Activated CD4-positive, alpha-beta T cell treated with anti-CD3 and anti-CD28 coated beads for 1 hour (primary cell): ENCODE data around the gene USP19.

Experiments
- DNase-seq: peaks from one replicate; pipeline ENCODE4 v3.0.0-alpha.2; 2020

The USP19 gene

DNA sequence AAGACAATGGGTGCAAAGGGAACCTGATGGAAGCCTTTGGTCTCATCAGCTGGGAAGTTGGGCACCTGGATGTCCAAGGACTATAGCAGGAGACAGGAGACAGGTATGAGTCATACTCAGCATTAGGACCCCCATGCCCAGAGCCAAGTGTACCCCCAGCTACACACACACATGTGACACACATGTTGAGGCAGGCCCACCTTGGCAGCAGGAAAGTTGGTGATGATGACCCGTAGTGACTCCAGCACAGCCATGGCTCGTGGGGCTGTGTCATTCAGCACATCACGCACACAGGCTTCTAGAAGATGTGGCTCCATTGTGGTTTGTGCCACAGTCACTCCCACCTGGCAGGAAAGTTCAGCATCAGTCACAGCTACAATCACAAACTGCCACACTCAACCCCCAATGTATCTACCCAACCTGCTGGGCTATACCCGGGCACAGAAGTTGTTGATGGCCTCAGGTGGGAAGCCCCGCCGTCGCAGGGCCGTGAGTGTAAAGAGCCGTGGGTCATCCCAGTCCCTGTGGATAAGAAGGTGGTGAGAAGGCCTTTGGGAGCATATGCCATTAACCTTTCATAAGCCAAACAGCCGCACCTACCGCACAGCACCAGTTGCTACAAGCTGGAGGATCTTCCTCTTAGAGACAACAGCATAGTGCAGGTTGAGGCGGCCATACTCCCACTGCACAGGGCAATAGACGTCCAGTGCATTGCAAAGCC, 21.6 kb downstream of the USP19 start:
- no peak for DNase-seq

DNA sequence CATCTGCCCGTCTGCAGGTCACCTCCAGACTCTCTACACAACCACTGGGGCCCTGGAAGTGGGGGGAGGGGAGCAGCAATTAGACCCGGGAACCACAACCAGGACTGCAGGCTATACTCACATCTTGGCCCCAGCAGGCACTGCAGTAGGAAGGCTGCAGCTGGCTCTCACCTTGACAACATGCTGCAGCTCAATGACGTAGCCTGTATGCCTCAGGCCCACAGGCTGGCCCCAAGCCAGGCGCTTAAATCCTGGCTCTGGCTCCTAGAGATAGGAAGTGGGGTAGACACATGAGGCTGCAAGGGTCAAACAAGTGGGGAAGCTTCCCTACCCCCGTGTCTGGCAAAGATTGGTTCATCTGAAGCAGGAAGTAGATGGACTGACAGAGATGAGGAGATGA, 22.2 kb downstream of the USP19 start:
- no peak for DNase-seq

DNA sequence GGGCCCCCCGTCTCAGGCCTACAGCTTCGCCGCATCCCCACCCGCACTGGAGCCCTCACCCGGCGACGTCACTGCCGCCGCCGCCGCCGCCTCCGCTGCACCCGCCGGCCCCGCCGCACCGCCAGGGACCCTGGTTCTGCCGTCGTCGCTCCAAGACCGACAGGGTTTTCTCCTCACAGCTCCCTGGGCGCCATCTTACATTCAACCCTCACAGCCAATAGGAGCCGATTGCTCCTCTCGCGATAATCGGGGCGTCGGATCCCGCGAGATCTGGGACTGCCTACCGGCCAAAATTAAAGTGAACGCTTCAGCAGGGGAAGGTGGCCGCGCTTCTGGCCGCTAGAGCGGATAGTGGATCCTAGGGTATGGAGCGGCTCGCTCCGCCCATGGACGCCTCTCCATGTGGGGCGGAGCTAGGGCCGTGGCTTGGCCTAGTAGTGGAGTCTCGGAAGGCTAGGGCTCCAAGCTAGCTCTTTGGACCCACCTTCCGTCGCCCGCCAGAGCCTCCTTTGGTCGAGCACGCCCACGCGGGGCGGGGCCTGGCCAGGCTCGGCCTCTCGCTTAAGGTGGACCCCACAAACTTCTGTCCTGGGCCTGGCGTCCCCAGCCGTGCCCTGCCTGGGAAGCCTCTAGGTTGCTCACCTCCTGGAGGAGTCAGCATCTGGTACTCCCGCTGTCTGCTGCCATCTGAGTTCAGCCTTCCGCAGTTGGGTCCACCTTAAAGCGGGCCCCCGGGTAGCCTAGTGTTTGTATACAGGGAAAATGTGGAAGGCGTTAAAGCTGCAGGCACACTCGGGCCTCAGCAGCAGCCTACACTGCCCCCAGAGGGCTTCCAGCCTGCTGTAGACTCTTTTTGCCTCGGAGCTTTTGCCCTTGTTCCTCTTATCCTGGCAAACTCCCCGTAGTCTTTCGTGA, 26.5 kb downstream of the USP19 start, which contains the start of gene QRICH1:
QRICH1 (minus strand) TSS at position 219 of the 915 bp plus-strand sequence. CDS start 17,054 bp downstream, outside the sequence.
- peak; percentile 92 for DNase-seq

DNA sequence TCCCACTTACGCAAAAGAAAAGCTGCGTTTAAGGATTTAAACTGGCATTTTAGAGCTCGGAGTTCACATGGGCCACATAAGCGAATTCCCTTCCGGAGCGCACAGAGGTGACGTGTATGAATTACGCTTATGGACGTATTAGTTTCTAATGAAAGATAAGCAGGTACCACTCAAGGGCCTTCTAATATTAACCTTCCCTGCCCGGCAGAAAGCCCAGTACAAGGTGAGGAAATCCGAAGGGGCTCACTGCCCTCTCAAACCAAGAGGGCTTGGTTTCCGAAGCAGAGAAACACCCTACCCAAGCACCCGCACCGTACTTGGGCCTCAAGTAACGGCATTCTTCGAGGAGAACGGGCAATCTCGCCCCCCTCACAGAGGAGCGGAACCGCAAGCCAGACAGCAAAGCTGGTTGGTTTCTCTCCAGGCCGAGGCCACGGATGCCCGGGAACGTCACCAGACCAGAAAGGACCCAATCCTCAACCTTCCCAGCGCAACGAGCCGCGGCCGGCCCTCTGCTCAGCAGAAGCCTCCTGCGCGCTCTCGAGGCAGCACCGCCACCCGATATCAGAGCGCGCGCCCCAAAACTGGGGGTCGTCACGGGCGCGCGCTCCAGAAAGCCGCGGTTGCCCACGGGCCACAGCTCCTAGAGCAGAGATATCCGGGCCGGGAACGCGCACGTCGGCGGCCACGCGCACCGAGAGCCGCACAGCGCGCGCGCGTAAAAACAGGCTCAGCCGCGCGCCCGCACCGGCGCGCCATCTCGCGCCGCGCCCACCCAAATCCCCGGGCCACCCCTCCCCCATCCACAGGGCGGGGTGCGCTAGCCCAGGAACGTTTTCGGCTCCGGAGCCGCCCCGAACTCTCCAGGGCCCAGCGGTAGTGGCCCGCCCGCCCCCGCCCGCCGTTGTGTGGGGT, 27.4 kb downstream of the USP19 start:
- peak; percentile 68 for DNase-seq

DNA sequence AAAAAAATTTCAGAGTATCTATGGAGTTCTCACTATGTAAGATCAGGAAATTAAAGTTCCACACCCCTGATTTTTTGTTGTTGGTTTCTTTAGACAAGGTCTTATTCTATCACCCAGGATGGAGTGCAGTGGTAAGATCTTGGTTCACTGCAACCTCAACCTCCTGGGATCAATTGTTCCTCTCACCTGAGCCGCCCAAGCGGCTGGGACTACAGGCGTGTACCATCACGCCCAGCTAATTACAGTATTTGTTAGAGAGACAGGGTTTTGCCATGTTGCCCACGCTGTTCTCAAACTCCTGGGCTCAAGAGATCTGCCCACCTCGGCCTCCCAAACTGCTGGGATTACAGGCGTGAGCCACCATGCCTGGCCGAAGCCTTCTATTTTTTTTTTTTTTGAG, 39.2 kb downstream of the USP19 start:
- DNase-seq: no peak

DNA sequence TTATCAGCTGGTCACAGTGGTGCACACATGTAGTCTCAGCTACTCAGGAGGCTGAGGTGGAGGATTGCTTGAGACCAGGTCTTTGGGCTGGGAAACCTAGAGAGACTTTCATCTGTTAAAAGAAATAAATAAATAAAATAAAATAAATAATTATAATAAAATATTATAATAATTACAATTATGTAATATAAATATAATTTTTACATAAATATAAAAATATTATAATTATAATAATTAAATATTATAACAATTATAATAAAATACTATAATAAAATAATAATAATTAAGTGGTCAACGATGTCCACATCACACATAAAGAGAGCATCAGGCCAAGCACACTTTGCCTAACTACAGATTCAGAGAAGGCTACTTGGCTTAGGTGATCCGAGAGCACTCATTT, 41.4 kb downstream of the USP19 start:
- DNase-seq: no peak

DNA sequence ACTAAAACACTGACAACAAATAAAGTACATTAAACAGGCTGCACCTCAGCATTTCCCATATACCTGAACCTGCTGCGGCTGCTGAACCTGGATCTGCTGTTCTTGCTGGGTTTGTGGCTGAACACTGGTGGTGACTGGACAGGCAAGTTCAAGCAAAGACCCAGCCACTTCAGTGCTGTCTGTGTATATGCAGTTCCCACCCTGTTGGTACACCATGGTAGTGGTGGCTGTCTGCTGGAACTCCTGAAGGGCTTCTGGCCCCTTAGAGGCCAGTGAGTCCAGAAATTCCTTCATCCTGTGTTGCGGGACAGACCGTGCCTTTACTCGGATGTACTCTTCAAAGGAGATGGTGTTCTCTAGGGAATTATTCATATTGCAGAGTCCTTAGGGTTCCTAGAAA, 44.0 kb downstream of the USP19 start:
- DNase-seq: no peak

DNA sequence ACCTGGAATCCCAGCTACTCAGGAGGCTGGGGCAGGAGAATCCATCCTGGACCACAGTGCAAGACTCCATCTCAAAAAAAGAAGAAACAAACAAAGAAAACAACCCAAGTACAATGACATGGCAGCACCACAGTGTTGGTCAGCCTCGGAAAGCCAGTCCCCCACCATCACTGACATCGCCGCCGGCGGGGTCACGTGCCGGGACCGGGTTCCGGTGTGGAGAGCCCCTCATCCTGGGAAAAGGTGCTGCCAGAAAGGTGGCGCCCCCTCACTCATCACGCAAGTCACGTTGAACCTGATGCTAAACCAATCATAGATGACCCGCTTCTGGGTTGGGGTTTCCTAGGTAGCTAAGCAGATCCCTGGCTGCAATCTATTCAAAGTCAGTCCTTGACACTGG, 44.5 kb downstream of the USP19 start:
- no peak for DNase-seq
